Measurements from ENCODE around the gene HTR2C. TPM values are rescaled to one million over a fixed set of nuclear protein-coding genes. Genes with fewer than 3 reads are reported as not detected.

The HTR2C gene
- total and polyA plus RNA-seq, 2 of the 4 experiments (the other 2 are of a cell fraction), result not detected

DNA sequence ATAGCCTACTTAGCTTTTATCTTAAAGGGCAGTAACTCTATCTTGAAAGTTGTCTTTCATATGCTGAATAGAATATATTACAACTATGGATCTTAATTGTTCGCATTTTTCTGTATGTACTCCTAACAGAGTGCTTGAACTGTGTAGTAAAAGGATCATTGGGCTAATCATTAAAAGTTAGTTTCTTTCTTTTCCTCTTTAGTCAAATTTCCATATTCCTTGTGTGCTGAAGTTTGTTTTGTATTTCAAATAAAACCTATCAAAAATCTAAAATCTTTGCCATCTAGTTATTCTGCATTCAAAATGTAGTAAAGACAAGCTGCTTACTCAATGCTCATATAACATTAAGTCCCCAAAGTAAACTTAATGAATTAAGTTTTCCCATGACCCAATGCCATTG is 182.7 kb downstream of the HTR2C start:
- Histone ChIP-seq H3K79me1 (ENCODE audit: low read depth in 1 of 2, low read length in 2 of 2) (no peaks in the 10 kb centered on the region), H4K8ac (ENCODE audit: low read depth in 2 of 2, low read length in 2 of 2) (no peak overlapping the region), H3K4me3 (ENCODE audit: insufficient read depth, low read depth, low read length) (no peak overlapping the region), H3K27ac (ENCODE audit: insufficient read depth, low read length) (no peak overlapping the region), H3K9ac (ENCODE audit: low read depth, low read length) (no peak overlapping the region), H3K36me3 (ENCODE audit: control insufficient read depth, insufficient read depth, low read length) (no peaks in the 10 kb centered on the region), H3K18ac (ENCODE audit: low read depth, low read length) (no peak overlapping the region), H4K5ac (ENCODE audit: low read depth, low read length) (no peak overlapping the region), H2BK20ac (ENCODE audit: low read depth, low read length) (no peak overlapping the region), H3K14ac (replicated peaks; ENCODE audit: low read depth, low read length) (no peak overlapping the region), H3K4ac (ENCODE audit: low read depth, low read length) (no peak overlapping the region), H3K23ac (ENCODE audit: low read depth, low read length) (no peak overlapping the region), H4K91ac (ENCODE audit: insufficient read depth, low read depth, low read length) (no peak overlapping the region), H4K20me1 (ENCODE audit: insufficient read depth, low read length) (no peaks in the 10 kb centered on the region), H3K9me3 (ENCODE audit: control insufficient read depth, insufficient read depth, low read length) (no peaks in the 10 kb centered on the region), H3K4me1 (ENCODE audit: control insufficient read depth, insufficient read depth, low read length) (no peaks in the 10 kb centered on the region), H2AK9ac (replicated peaks; ENCODE audit: low read depth, low read length, poor library complexity) (no peak overlapping the region), H2BK5ac (ENCODE audit: low read depth, low read length, poor library complexity, severe bottlenecking) (no peak overlapping the region), H2BK120ac (ENCODE audit: low read depth, low read length) (no peak overlapping the region), H2AFZ (replicated peaks; ENCODE audit: low read length, poor library complexity) (no peak overlapping the region), H3K56ac (ENCODE audit: extremely low read depth, insufficient read depth, low read length) (no peak overlapping the region), H3K4me2 (ENCODE audit: low read depth, low read length) (no peak overlapping the region), H2AK5ac (ENCODE audit: low read depth, low read length) (no peak overlapping the region), H3K27me3 (ENCODE audit: control insufficient read depth, insufficient read depth, low read length) (no peaks in the 10 kb centered on the region), H3K9me1 (ENCODE audit: insufficient read depth, low read length) (no peaks in the 10 kb centered on the region), H2BK15ac (ENCODE audit: low read depth, low read length) (no peak overlapping the region)
- dilution Hi-C loops (cut with HindIII; ENCODE audit: low sequenced_read_pairs, unreplicated experiment), result no loop called here
- WGBS, 2 experiments (ENCODE audit: extremely low coverage in 2 of 2, insufficient read length in 1 of 2), result no CpG with 5 or more reads among the region's 1 CpG
- in situ Hi-C loops (cut with MboI; ENCODE audit: low sequenced_read_pairs), result no loop called here
- no peak for DNase-seq
- ATAC-seq (ENCODE audit: low read depth), result no peak
- TF ChIP-seq POLR2A (IDR thresholded peaks at IDR 0.05; ENCODE audit: low read depth, low read length), result no peak
- no peak for TF ChIP-seq MAFK (IDR thresholded peaks at IDR 0.05; ENCODE audit: low read depth, low read length)
- TF ChIP-seq CHD1 (IDR thresholded peaks at IDR 0.05; ENCODE audit: low read depth, low read length), result no peak
- TF ChIP-seq SMC3 (IDR thresholded peaks at IDR 0.05; ENCODE audit: low read depth, low read length), result no peak
- TF ChIP-seq RFX5 (IDR thresholded peaks at IDR 0.05; ENCODE audit: low read depth, low read length), result no peak
- TF ChIP-seq BHLHE40 (IDR thresholded peaks at IDR 0.05; ENCODE audit: low read depth, low read length), result no peak
- no peak for TF ChIP-seq NFE2L2 (IDR thresholded peaks at IDR 0.05; ENCODE audit: low read depth, low read length)
- TF ChIP-seq, protein P1, sequence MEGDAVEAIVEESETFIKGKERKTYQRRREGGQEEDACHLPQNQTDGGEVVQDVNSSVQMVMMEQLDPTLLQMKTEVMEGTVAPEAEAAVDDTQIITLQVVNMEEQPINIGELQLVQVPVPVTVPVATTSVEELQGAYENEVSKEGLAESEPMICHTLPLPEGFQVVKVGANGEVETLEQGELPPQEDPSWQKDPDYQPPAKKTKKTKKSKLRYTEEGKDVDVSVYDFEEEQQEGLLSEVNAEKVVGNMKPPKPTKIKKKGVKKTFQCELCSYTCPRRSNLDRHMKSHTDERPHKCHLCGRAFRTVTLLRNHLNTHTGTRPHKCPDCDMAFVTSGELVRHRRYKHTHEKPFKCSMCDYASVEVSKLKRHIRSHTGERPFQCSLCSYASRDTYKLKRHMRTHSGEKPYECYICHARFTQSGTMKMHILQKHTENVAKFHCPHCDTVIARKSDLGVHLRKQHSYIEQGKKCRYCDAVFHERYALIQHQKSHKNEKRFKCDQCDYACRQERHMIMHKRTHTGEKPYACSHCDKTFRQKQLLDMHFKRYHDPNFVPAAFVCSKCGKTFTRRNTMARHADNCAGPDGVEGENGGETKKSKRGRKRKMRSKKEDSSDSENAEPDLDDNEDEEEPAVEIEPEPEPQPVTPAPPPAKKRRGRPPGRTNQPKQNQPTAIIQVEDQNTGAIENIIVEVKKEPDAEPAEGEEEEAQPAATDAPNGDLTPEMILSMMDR (conservative IDR thresholded peaks at IDR 0.05; ENCODE audit: low read depth, low read length), result no peak
- TF ChIP-seq MXI1 (IDR thresholded peaks at IDR 0.05; ENCODE audit: borderline replicate concordance, low read depth, low read length), result no peak
- no peak for TF ChIP-seq RAD21 (IDR thresholded peaks at IDR 0.05; ENCODE audit: low read length)
- TF ChIP-seq, protein P2, sequence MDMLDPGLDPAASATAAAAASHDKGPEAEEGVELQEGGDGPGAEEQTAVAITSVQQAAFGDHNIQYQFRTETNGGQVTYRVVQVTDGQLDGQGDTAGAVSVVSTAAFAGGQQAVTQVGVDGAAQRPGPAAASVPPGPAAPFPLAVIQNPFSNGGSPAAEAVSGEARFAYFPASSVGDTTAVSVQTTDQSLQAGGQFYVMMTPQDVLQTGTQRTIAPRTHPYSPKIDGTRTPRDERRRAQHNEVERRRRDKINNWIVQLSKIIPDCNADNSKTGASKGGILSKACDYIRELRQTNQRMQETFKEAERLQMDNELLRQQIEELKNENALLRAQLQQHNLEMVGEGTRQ (IDR thresholded peaks at IDR 0.05; ENCODE audit: low read depth, low read length), result no peak
- TF ChIP-seq, protein P3, sequence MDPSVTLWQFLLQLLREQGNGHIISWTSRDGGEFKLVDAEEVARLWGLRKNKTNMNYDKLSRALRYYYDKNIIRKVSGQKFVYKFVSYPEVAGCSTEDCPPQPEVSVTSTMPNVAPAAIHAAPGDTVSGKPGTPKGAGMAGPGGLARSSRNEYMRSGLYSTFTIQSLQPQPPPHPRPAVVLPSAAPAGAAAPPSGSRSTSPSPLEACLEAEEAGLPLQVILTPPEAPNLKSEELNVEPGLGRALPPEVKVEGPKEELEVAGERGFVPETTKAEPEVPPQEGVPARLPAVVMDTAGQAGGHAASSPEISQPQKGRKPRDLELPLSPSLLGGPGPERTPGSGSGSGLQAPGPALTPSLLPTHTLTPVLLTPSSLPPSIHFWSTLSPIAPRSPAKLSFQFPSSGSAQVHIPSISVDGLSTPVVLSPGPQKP (IDR thresholded peaks at IDR 0.05; ENCODE audit: borderline replicate concordance, low read depth, low read length), result no peak
- CTCF ChIA-PET, result no interaction called here
- BruUV-seq (replicated peaks), result no TSS peak
- POLR2A ChIA-PET (ENCODE audit: unreplicated experiment), result no interaction called here
- intact Hi-C loops (cut with micrococcal nuclease), result no loop called here
